SK-N-MC (cell line): ENCODE measurements around the gene SUFU.

Experiments
- EZH2 ChIP-seq: fragments of 200-600 bp; sonication (generic); IDR thresholded peaks from one replicate; pipeline ENCODE4 v1.6.1; 2017; ENCODE audit warnings: antibody characterized with exemption
- FOXP2 ChIP-seq: optimal IDR thresholded peaks from 2 replicates; pipeline ENCODE3; 2011; ENCODE audit warnings: mild to moderate bottlenecking, moderate library complexity; ENCODE audit not compliant: insufficient read depth; ENCODE audit errors: extremely low read length, control extremely low read depth
- POLR2AphosphoS5 ChIP-seq: IDR thresholded peaks from 2 replicates; pipeline ENCODE4 v1.6.1; 2012; ENCODE audit warnings: mild to moderate bottlenecking, low read depth, low read length, borderline replicate concordance

- TF ChIP-seq EZH2 (no peak), POLR2AphosphoS5 (no peak), FOXP2 (no peak)
These were observed 131.6 kb downstream of the SUFU start for GRCh38 chr10:102635377-102635776.
